Measurements from ENCODE around the gene RBCK1. TPM values are rescaled to one million over a fixed set of nuclear protein-coding genes. Genes with fewer than 3 reads are reported as not detected.

The RBCK1 gene
- 100 to 1,000 TPM; 122 to 130 TPM for total RNA-seq

DNA sequence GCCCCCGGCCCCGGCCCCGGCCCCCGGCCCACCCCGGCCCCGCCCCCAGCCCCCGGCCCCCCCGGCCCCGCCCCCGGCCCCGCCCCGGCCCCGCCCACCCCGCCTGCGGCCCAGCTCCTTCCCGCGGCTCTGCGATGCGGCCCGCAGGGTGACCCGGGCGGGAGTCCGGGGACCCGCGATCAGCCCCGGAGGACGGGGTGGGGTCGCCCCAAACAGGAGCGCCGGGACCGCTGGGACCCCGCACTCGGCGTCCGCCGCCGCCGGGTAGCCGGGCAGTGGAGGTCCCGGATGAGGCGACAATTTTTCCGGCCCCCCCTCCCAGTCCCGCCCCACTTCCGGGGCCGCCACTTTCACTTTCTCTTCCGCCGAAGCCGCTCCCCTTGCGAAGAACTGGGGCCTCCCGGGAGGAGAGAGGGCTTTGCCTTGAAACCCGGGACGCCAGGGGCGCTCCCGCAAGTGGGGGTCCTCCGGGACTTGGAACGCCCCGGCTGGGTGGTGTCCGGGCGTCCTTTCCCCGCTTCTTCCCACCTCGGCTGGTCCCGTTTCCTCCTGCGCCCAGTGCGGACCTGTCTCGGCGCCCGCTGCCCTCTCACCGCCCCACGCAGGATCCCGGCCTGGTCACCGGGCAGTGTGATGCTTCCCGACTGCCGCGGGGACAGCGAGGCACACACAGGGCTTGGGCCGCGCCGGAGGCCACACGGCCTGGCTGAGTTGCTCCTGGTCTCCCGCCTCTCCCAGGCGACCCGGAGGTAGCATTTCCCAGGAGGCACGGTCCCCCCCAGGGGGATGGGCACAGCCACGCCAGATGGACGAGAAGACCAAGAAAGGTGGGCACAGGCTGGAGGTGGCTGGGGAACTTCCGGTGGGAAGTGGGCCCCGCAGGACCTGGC is at the start of gene RBCK1:
Gene RBCK1, plus strand, starts transcription at position 347 of the 890 bp plus-strand sequence. Its CDS starts 459 bp downstream, at position 806.
- Mint-ChIP-seq H3K9me3 (peaks cover 4% of the 10 kb centered on the region), H3K36me3 (ENCODE audit: low read depth) (peaks cover 45% of the 10 kb centered on the region), H3K27me3 (no peaks in the 10 kb centered on the region), H3K4me3 (peak within 1 kb of the TSS; percentile 97), H3K27ac (peak within 1 kb of the TSS; percentile 95), H3K4me1 (ENCODE audit: low read depth) (peaks cover 40% of the 10 kb centered on the region)
- ChIA-PET CTCF (interaction anchor here (0.8 to 2.5 kb wide), 10 partner anchors 24 to 135 kb away, joined by 3 to 11 read pairs (median 4); partner anchors contain the start of gene TBC1D20), POLR2A (interaction anchor here (0.6 to 1.5 kb wide), 12 partner anchors 9 to 108 kb away, joined by 3 to 7 read pairs (median 4); partner anchors contain the start of gene TBC1D20)
- TF ChIP-seq, protein P1, sequence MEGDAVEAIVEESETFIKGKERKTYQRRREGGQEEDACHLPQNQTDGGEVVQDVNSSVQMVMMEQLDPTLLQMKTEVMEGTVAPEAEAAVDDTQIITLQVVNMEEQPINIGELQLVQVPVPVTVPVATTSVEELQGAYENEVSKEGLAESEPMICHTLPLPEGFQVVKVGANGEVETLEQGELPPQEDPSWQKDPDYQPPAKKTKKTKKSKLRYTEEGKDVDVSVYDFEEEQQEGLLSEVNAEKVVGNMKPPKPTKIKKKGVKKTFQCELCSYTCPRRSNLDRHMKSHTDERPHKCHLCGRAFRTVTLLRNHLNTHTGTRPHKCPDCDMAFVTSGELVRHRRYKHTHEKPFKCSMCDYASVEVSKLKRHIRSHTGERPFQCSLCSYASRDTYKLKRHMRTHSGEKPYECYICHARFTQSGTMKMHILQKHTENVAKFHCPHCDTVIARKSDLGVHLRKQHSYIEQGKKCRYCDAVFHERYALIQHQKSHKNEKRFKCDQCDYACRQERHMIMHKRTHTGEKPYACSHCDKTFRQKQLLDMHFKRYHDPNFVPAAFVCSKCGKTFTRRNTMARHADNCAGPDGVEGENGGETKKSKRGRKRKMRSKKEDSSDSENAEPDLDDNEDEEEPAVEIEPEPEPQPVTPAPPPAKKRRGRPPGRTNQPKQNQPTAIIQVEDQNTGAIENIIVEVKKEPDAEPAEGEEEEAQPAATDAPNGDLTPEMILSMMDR (IDR thresholded peaks at IDR 0.05) = no peak
- ATAC-seq (peak; percentile 80), DNase-seq (peak; percentile 89)
- intact Hi-C loops (cut with micrococcal nuclease) = no loop called here

DNA sequence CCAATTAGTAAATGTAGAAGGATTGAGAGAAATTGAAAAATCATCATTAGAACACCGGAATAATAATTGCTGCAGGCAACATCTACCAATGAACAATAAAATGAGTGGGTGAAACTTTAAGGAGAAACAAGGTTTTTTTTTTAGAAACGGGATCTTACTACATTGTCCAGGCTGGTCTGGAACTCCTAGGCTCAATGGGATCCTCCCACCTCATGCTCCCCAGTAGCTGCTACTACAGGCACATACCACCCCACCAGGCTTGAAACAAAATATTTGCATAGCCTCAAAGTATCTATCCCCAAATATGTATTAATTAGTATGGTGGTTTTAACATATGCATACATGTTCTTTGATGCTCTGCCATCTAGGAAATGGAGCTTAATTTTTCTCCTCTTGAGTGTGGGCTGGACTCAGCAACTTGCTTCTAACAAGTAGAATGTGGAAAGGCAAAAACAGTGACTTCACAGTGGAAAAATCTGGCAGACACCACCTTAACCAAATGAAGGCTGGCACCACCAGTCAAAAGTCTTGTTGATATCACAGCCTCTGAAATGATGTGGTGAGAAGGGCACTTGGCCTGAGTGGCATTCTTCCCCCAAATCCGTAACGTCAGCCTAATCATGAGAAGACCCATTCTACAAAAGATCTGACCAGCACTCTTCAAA is 49.1 kb upstream of the RBCK1 start:
- Mint-ChIP-seq H3K4me1 (ENCODE audit: low read depth) (peaks cover 13% of the 10 kb centered on the region), H3K27me3 (peaks cover 3% of the 10 kb centered on the region), H3K9me3 (no peaks in the 10 kb centered on the region), H3K36me3 (ENCODE audit: low read depth) (no peaks in the 10 kb centered on the region), H3K4me3 (no peak overlapping the region), H3K27ac (no peak overlapping the region)
- POLR2A ChIA-PET = no interaction called here
- intact Hi-C loops (cut with micrococcal nuclease) = no loop called here
- CTCF ChIA-PET = no interaction called here
- TF ChIP-seq, protein P1 (IDR thresholded peaks at IDR 0.05) = no peak
- ATAC-seq (no peak), DNase-seq (no peak)

DNA sequence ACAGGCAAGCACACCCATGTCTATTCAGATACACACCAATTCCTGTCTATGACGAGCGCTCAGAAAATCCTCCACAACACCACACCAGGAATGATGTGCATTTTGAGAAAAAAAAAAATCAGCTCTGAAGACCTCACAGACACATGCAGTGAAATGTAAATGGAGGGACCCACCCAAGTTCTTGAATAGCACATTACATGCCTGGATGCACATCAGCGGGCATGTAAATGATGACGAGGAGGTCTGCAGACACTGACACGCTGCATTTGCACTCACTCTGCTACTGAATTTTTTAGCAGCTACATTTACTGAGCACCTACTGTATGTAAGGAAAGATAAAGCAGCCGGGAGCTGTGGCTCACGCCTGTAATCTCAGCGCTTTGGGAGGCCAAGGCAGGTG is 46.5 kb upstream of the RBCK1 start:
- H3K9me3 Mint-ChIP-seq = no peaks in the 10 kb centered on the region
- no peak for ATAC-seq
- H3K4me3 Mint-ChIP-seq = no peak overlapping the region
- peaks cover 33% of the 10 kb centered on the region for H3K4me1 Mint-ChIP-seq (ENCODE audit: low read depth)
- peaks cover 3% of the 10 kb centered on the region for H3K27me3 Mint-ChIP-seq
- intact Hi-C loops (cut with micrococcal nuclease) = no loop called here
- CTCF ChIA-PET = interaction anchor here (1.1 to 2.1 kb wide), 6 partner anchors 7 to 284 kb away, joined by 3 to 11 read pairs (median 6); no protein-coding TSS in a partner anchor
- POLR2A ChIA-PET = interaction anchor here (1.1 kb wide), 1 partner anchor 12 kb away, joined by 3 read pairs; no protein-coding TSS in a partner anchor
- no peaks in the 10 kb centered on the region for H3K36me3 Mint-ChIP-seq (ENCODE audit: low read depth)
- TF ChIP-seq, protein P1 (IDR thresholded peaks at IDR 0.05) = no peak
- DNase-seq = no peak
- no peak overlapping the region for H3K27ac Mint-ChIP-seq

DNA sequence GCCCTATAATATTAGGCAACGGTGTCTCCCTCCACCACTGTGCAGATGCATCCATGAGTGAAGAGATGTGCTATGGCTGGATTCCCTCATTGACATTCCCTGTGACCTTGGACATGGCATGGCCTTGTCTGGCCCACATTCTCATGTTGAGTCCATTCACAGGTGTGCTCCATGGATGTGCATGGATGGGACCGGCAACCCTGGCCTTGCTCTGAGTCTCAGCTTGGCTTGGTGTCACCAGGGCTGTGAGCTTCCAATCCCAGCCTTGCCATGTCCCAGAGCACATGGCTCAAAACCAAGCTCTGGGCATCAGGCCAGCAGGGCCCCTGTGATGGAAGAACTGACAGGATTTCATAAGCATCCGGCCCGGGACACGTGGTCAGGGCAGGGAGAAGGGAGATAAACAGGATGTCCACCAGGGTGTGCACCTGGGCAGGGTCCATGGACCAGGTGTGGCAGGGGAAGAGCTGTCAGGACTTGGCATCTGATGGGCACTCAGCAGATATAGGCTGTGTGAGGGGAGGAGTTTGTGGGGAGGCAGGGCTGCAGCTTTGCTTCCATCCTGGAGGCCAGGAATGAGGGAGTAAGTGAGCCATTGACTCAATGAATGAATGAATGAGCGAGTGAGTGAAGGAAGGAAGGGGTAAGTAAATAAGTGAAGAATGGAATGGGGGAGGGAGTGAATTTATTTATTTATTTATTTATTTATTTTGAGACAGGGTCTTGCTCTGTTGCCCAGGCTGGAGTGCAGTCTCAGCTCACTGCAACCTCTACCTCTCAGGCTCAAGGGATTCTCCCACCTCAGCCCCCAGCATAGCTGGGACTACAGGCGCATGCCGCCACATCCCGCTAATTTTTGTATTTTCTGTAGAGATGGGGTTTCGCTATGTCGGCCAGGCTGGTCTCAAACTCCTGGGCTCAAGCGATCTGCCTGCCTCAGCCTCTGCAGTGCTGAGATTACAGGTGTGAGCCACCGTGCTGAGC is 45.5 kb upstream of the RBCK1 start:
- Mint-ChIP-seq H3K4me1 (ENCODE audit: low read depth) (peaks cover 33% of the 10 kb centered on the region), H3K27me3 (peaks cover 3% of the 10 kb centered on the region)

More for the DNA sequence above, 45.5 kb upstream of the RBCK1 start:
- no peaks in the 10 kb centered on the region for H3K36me3 Mint-ChIP-seq (ENCODE audit: low read depth)
- TF ChIP-seq, protein P1 (IDR thresholded peaks at IDR 0.05) = peak; percentile 31
- peak overlapping the region; percentile 51 for H3K4me3 Mint-ChIP-seq
- intact Hi-C loops (cut with micrococcal nuclease) = no loop called here
- DNase-seq (peak; percentile 84), ATAC-seq (peak; percentile 81)
- POLR2A ChIA-PET = interaction anchor here (1.0 to 1.4 kb wide), 5 partner anchors 13 to 149 kb away, joined by 3 to 5 read pairs (median 4); partner anchors contain the start of gene TRIB3
- CTCF ChIA-PET = interaction anchor here (0.6 to 2.1 kb wide), 11 partner anchors 8 to 283 kb away, joined by 3 to 11 read pairs (median 4); no protein-coding TSS in a partner anchor
- no peaks in the 10 kb centered on the region for H3K9me3 Mint-ChIP-seq
- H3K27ac Mint-ChIP-seq = peak overlapping the region; percentile 81

Measured in activated CD8-positive, alpha-beta T cell treated with anti-CD3 and anti-CD28 coated beads for 36 hours (primary cell).